HG03103 (cell line): Measurements from ENCODE around the gene SVIL.
"Not testable (repeated sequence)": the region's sequence is repeated elsewhere in the genome, so short reads cannot be mapped to it uniquely, and the experiment has no call there.

Experiments used
- ATAC-seq: cut with Tn5 transposase; IDR thresholded peaks from one replicate; pipeline ENCODE4 v1.9.1; 2021; ENCODE audit warnings: low read depth; ENCODE audit not compliant: unreplicated experiment

SVIL gene

DNA sequence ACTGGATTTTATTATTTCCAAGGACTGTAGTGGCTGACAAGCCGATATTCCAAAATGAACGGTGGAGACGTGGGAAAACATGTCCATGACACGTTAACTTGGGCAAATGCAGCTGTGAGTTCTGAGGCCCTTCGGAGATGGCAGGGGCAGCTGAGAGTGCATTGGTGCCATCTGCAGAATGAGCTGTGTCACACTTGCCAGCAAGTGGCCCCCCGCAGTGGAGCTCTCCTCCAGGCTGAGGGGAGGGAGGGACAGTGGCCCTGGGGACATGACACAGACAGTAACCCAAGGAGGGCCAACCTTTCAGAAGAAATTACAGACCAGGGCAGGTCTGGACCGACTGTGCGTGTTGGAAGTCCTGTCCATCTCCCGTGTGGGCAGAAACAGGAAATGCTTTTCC, 139.4 kb downstream of the SVIL start:
- ATAC-seq = no peak

DNA sequence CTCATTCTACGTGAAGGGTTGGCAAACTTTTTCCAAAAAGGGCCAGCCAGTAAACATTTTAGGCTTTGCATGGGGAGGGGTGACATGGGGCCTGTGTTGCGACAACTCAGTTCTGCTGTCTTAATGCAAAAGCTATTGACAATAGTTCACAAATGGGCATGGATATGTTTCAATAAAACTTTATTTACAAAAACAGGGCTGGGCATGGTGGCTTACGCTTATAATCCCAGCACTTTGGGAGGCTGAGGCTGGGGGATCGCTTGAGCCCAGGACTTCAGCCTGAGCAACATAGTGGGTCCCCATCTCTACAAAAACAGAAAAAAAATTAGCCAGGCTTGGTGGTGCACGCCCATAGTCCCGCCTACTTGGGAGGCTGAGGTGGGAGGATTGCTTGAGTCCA, 141.1 kb downstream of the SVIL start:
- no peak for ATAC-seq

DNA sequence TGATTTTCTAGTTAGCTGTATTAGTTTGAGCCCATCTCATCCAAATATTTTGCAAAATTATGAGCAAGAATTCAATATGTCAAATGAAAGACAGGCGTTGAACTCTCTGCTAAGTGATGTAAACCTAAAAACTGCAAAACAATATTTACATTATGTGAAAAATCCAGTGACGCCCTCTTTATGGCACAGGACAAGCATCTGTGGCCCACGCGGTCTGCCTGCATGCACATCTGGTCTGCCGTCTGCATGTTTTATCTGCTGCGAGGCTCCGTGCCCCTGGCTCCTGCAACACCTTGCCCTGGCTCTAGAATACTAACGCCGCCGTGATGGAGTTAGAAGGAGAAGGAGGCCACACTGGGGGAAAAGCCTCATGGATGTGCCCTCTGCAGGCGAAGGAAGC, 142.0 kb downstream of the SVIL start:
- ATAC-seq = no peak

DNA sequence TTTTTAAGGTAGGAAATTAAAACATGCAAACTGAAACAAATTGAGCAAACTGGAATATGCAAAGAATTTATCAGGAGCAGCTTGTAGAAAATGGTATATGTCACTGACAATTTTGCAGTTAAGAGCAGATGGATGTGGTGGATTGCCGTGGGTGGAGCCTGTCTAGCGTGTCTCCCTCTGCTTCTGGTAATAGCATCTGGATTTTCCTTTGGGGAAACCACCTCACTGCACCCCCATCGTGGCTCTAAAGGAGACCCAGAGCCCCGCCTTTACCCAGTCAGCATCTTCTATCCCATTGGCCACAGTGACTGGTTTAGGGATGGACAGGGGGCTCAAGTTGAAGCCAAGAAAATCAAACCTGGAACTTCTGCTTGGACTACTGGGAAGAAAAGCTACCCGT, 142.9 kb downstream of the SVIL start:
- no peak for ATAC-seq

DNA sequence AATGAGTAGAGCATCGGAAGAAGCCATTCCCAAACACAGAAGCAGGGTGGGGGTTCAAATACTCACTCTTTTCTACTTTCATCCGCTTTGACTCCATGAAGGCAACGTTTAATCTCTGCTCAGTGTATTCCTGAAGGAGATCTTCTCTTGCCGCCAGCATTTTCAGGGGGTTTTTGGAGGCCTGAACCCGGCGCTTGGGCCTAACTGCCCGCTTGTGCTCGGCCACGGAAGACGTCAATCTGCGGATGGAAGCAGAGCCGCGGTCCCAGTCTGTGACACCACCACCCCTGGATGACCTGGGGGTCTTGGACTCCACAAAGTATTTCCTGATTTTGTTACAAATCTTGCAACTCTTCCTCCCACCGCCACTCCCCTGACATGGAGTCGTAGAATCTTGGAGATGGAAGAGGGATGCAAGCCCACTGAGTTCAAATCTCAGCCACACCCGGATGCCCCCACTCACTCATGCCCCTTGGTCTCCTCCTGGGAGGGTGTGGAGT, 143.9 kb downstream of the SVIL start:
- not testable (repeated sequence) for ATAC-seq

DNA sequence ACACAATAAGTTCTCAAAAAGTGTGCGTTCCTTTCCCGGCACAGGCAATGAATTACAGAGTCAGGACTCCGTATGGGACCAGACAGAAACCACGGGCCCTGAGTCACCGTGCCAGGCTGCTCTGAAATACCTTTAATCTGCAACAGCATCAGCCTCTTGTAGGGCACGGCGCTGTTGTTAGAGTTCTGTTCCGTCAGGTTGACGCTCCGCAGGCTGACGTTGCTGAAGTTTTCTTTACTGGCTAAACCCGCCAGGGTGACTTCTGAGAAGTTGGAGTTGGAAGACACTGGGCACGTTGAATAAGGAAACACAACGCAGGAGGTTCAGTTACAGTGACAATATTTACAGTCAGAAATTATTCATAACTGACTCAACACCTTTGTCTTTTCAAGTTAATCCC, 146.3 kb downstream of the SVIL start:
- not testable (repeated sequence) for ATAC-seq

DNA sequence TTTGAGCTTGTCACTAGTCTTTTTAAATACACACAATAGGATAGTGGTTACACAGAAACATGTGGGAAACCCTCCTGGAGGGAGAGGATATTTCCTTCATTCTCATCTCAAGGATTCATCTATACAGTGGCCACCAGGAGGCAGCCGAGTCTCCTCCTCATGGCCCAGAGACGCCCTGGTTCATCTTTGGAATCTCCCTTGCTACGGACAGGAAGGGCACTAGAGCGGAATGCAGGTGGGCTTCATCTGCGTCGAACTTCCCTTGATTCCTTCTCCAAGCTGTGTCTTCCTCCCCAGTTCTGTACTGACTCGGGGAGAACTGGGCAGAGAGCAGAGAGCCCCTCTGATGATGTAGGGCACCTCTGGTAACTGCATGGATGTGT, 146.9 kb downstream of the SVIL start:
- ATAC-seq = not testable (repeated sequence)

DNA sequence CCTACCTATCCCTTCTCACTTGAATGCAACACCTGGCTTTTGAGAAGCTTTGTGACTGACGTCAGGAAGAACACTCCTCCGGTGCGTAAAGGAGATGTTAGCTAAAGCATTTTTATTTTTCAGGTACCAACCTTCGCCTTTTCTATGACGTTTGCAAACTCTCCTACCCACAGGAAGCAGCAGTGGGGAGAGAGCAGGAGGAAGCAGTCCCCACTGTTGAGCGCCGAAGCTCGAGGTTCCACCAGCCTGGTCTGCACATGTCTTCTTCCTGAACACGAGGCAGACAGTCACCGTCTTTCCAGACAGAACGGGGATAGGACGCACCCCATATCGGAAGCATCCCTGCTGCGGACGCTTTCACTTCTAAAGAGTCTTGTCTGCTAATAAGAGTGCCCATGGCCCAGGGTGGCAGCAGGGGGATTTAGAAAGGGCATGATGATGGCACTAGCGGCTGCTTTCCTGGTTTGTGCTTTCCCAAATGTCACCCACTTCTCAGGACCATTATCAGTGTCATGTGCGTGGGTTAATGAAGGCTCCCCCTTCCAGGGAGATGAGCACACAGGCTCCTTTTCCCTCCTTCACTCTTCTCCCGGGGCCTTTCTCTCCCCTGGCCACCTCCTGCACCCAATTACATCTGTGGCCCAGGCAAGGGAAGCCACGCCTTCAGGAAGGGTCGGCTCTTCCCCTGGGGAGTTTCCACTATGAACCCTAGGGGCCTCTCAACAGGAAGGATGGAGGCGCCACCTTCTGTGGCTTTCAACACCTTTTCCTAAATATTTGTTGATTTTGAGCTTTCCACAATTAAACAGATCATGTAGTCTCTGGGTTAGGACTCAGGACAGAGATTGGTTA, 147.5 kb downstream of the SVIL start:
- ATAC-seq = not testable (repeated sequence)

DNA sequence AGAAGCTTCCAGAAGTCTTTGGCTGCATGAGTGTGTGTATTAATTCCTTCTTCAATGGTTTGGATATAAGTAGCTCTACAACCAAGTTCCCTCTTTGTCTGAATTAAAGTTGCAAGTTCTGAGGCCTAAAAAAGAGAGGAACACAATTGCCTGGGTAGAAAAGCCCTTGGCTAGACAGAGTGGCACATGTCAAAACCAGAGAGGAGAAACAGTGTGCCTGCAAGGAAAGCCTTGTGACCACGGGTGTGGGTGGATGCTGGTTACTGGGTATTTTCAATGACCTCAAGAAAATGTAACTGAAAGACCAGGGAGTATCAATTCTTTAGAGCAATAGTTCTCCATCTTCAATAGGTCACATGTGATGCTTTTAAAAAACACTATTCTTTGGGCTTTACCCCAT, 148.3 kb downstream of the SVIL start:
- ATAC-seq = no peak

DNA sequence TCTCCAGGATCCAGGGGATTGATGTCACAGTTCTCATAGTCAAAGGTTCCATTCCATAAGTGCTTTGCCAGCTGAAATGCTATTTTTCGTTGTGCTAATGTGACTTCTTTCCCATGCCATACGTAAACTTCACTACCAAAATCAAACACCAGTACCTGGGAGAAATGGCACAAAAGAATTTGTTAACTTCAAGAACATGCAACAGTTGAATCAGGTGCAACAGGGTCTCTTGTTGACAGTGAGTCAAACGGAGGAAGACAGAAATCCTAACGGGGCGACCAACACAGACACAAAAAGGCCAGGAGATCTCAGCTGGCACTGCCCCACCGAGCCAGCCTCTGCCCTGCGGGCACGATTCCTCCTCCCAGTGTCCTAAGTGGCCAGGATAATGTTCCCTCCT, 150.1 kb downstream of the SVIL start:
- not testable (repeated sequence) for ATAC-seq

DNA sequence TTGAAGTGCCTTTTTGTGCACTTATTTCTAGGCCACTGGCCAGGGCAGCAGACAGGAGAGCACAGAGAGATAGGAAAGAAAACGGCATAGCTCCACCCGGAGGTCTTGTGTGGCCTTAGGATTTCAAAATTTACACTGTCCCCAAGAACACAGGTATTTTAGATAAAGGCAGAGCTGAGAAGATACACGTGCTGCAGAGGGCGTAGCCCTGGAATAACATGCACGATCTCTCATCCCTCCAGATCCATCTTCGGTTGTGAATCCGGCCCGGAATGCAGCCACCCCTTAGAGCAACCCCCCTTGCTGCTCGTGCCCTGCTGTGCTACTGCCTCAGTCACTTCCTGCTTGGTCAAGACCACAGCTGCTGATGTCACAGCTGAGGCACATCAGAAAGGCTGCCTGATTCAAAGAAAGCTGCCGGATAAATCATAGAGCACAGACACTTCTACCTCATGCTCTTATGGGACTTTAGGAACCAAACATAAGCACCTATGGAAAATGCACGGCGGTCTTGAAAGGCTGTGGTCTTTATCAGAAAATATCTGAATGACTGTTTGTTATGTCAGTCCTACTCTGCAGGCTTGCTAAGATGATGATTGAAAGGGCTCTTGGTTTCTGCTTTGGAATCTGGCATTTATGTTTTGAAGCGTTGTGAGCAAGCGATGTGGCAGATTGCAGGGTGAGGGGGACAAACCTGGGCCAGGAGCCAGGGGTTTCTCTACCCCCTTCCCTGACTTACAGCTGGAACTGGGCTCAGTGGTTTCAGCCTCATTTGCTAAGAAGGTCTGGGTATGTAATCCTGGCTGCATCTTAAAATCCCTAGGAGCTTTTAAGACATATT, 152.0 kb downstream of the SVIL start:
- peak; percentile 47 for ATAC-seq

DNA sequence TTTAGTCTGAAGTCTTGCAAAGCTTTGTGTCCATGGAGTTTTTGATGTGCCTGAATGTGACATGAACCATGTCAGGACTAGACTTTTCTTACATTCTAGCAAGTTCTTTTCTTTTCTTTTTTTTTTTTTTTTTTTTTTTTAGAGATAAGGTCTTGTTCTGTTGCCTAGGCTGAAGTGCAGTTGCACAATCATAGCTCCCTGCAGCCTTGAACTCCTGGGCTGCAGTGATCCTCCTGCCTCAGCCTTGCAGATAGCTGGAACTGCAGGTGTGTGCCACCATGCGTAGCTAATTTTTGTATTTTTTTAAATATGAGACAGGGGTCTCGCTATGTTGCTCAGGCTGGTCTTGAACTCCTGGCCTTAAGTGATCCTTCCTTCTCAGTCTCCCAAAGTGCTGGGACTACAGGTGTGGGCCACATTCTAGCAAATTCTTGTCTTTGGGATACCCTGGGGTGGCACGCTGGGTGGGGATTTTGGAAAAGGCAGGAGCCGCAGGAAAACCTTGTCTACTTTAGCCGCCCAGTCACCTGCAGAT, 152.8 kb downstream of the SVIL start:
- ATAC-seq = no peak

DNA sequence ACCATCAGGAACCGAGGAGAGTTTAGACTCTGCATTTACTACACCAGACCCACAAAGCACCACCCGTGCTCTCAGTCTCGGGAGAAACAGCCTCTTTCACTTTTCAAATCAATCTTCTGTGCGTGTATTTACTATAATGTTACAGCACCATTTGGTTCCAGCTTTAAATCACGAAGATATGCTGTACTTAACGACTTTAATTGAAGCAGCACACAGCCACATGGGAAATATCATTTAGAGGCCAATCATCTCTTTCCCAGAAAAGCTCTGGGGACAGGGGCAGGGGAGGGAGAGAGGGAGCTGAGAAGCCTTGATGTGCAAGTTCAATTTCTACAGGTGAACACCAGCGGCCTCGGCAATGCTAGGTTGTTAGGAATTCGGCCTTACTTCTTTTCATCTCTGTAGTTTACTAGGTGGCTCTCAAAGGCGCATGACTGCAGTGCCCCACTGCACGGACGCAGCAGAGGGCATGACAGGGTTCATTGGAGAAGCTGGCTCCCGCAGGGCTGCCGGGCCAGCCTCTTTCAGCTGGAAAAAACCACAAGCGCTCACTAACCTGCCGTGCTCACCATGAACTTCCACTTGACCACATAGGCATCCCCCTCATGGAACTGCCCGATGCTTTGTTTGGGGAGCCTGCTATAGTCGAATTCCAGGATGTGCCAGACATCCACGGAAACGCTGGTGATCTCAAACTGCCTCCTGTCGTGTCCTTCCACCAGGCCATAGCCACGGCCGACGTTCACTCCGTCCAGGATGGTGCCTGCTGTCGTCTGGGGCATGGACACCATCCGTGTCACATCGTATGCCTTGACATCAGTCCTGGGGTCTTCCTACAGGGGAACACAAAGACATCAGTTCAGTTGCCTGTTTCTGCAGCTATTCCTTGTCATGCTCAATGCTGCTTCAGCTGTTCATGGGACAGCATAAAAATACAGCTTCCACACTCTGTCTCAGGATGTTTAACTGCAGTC, 154.5 kb downstream of the SVIL start:
- no peak for ATAC-seq

DNA sequence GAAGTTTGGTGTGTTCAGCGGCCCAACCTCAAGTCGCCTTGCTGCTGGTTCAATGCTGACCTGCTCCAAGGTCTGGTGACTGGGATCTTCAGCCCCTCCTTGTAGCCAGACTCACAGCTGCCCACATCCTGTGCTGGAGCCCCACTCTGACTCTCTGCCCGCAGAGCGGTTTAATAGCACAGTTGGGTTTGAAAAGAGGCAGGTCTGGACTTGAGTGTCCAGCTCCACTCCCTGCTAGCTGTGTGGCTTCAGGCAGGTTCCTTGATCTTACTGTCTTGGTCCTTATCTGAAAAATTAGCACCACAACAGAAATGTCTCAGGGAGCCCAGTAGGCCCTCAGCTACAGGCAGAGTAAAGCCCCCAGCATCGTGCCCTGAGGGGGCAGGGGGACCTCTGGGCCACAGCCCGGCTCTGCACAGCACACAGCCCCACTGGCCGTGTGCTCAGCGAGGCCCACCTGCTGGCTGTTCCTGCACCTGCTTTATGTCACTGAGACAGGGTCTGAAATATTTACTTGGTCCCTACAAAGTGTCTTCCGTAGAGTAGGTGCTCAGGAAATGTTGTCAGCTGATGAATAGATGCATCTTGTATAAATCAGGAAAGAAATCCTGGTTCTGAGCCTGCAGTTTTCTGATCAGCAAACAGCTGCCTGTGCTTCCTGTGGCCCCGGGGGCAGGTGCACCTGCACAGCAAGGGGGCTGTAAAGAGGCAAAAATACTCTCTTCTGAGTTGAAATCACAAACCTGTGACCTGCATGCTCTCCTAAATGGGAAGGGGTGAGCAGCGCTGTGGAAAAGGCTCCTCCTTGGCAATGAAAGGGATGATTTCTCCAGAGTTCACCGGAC, 155.5 kb downstream of the SVIL start:
- no peak for ATAC-seq

DNA sequence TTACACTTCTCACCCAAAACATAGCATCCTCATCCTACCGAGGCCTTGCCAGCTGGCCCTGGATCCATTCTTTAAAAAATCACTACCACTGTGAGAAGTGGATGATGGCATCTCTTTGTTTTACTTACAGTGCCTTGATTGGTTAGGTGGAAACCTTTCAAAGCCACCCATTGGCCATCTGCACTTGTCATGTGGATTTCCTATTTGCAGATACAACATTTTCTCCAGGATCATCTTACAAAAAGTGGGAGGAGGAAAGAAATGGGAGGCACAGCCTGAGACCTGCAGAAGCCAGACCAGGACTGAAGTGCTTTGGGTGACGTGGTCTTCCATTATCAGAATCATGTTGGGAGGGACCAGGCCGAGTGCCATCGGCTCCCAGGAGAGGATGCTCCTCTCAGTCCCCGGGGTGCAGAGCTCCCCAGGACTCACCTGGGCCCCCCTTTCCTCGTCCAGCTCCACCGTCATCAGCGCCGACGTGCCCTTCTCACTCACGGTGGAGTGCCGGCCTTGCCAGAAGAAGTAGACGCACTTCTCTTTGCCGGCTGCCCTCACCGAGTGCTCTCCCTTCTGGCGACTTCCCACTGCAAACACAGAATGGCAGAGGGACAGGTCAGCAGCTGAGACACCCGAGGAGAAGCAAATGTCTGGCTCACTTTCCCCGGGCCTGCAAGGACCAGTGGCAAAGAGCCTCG, 161.2 kb downstream of the SVIL start:
- ATAC-seq = no peak

DNA sequence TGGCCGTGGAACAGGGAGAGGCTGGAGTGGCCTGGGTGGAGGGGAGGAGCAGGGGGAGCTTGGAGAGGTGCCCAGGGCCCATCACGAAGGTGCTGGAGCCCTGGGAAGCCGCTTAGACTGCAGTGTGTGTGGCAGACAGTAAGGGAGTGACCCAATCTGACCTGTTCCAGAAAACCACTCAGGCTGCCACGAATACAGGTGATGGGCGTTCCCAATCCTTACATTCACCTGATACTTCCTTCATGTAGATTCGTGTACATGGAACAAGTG, 161.7 kb downstream of the SVIL start:
- ATAC-seq = no peak

DNA sequence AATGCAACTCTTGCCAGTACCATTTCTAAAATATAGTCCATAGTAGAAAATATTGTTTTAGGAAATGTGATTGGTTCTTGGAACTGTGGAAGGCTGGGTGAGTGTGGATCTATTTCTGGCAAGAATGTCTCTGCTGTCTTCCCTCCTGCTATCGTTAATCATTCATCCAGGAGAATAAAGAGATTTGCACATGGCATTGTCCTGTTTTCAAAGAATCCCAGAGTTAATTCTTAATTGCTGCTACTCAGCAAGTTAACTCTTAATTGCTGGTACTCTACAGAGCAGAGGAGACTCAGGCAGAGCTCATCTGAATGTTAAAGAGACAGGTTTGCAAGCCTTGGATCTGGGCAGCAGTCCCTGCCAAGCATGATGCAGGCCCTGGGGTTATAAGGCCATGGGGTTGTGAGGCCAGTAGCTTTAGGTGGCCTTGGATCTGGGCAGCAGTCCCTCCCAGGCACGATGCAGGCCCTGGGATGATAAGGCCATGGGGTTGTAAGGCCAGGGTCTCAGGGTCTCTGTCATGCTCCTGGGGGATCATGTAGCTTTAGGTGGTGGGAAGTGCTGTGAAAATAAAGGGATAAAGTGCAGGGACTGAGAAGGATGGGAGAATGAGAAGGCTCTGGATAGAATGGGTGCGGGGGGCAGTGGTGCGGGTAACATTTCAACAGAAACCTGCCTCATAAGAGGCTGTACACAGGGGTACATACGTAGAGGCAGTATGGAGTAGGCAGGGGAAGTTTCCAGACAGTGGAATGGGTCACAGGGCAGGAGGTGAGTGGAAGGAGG, 162.3 kb downstream of the SVIL start:
- ATAC-seq = no peak

DNA sequence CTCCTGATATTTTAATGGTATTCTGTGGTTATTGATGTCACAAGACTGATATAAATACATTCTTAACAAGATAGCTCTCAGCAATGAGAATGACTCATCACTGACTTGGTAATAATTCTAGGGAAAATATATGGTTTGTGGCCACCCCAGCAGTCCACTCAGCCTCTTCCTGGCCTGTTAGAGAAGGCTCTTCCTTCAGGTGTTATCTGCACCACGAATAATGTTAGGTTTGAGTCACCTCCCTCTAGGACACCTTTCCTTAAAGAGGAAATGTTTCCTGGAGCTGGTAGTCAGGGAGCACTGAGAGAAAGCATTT, 163.3 kb downstream of the SVIL start:
- no peak for ATAC-seq
